ENCODE results near the gene CTNS.

CTNS gene

GRCh38 chr17:3594051-3594800 lies 42.3 kb upstream of the CTNS start:
- TF ChIP-seq ZFX (IDR thresholded peaks at IDR 0.05) (no peak), CTCF (conservative IDR thresholded peaks at IDR 0.05) (no peak)

GRCh38 chr17:3594976-3595375 lies 41.6 kb upstream of the CTNS start:
- TF ChIP-seq CTCF (conservative IDR thresholded peaks at IDR 0.05) (no peak), ZFX (IDR thresholded peaks at IDR 0.05) (no peak)
- H3K27ac ChIP-seq: no peak overlapping the region

More at GRCh38 chr17:3594051-3594800, 42.3 kb upstream of the CTNS start:
- H3K27ac ChIP-seq: no peak overlapping the region

- H3K27ac ChIP-seq: no peak overlapping the region
- TF ChIP-seq ZFX (IDR thresholded peaks at IDR 0.05): no peak
- TF ChIP-seq CTCF (conservative IDR thresholded peaks at IDR 0.05): no peak
Observed at GRCh38 chr17:3596804-3597464, 39.6 kb upstream of the CTNS start.

- TF ChIP-seq ZFX (IDR thresholded peaks at IDR 0.05) (no peak), CTCF (conservative IDR thresholded peaks at IDR 0.05) (no peak)
- H3K27ac ChIP-seq: no peak overlapping the region
Observed at GRCh38 chr17:3598078-3598477, 38.5 kb upstream of the CTNS start.

GRCh38 chr17:3600529-3601205 lies 35.9 kb upstream of the CTNS start:
- no peak overlapping the region for H3K27ac ChIP-seq
- TF ChIP-seq ZFX (IDR thresholded peaks at IDR 0.05): no peak
- no peak for TF ChIP-seq CTCF (conservative IDR thresholded peaks at IDR 0.05)

- TF ChIP-seq CTCF (conservative IDR thresholded peaks at IDR 0.05) (no peak; the same call in 1 of the 2 replicates), ZFX (IDR thresholded peaks at IDR 0.05) (no peak)
- H3K27ac ChIP-seq: no peak overlapping the region
Observed at GRCh38 chr17:3602499-3602898, 34.1 kb upstream of the CTNS start.
